Right ventricle myocardium superior (tissue), 1 donor: ENCODE data around the gene ALDH6A1. TPM values are rescaled to one million over a fixed set of nuclear protein-coding genes. Genes with fewer than 3 reads are reported as not detected.

Experiments
- ATAC-seq: fragments of 200-7000 bp; cut with Tn5 transposase; one replicate; pipeline ENCODE4 v1.9.1; 2020; ENCODE audit warnings: mild to moderate bottlenecking; ENCODE audit not compliant: poor library complexity
- DNase-seq: peaks from one replicate; pipeline ENCODE4 v3.0.0-alpha.2; 2020
- intact Hi-C: fragments of 100-400 bp; cut with DNase I; formaldehyde crosslinking; loops from one replicate; pipeline ENCODE4 v1.11.2; 2022
- total RNA-seq: library from RNA; stranded (reverse); fragmentation: NEBNext Ultra II Directional; extraction: Animal tissue kit (Norgen Biotek cat#: 25700); gene quantifications from one replicate; pipeline ENCODE4 v1.2.1, GENCODE V29; 2021
- donor health status: DM: no; HTN: yes; CAD: no; lungs with severe emphysema.

The ALDH6A1 gene
- total RNA-seq, 1 donor from 2014 or later: 56.9 TPM

DNA sequence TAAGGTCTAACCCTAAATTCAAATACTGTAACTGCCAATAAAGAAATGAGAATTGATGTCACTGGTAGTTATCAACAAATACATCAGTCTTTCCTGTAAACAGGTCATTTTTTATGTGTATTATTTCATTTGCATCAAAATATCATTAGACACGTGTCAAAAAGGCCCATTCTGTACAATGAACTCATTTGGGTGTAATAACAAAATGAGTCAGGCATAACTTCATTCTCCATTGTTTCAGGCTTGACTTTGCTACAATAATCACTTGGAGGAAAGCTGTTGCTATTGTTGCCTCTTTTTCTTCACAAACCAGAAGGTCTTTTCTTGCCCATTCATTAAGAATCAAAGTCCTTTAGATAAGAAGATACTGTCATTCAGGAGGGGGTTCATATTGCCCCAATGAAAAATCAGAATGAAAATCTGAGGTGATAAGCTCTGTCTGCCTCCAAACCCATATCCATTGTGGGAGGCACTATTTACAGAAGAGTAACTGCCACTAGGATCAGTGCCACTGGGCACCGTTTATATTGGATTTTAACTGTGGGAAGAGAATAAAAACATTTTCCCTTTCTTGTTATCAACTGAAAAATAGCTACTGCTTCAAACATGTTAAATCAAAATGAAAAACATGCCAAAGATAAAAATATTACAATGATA is 75.3 kb downstream of the ALDH6A1 start:
- ATAC-seq (no peak), DNase-seq (no peak)
- intact Hi-C loops: no loop called here

Other genes starting within 250 kb of the ALDH6A1 start
- 35.7 TPM for gene PTGR2, start 232.6 kb downstream of the ALDH6A1 start, total RNA-seq
- gene ZNF410, start 197.6 kb downstream of the ALDH6A1 start, total RNA-seq: 14.7 TPM
- gene FAM161B, start 134.4 kb downstream of the ALDH6A1 start, total RNA-seq: 4.1 TPM
- 49.9 TPM for gene COQ6, start 134.2 kb downstream of the ALDH6A1 start, total RNA-seq
- 5.6 TPM for gene ENTPD5, start 65.2 kb downstream of the ALDH6A1 start, total RNA-seq
- 2.3 TPM for gene BBOF1, start 65.1 kb downstream of the ALDH6A1 start, total RNA-seq
- gene LIN52, start 503 bp upstream of the ALDH6A1 start, total RNA-seq: 5.6 TPM
- not detected for gene VSX2, start 155.0 kb upstream of the ALDH6A1 start, total RNA-seq
- 22.1 TPM for gene ABCD4, start 218.5 kb upstream of the ALDH6A1 start, total RNA-seq